A549 treated with AZD9567 at 1 μM for 4 hours (cell line): ENCODE data around the gene C2orf42. TPM values are rescaled to one million over a fixed set of nuclear protein-coding genes. Genes with fewer than 3 reads are reported as not detected.

ENCODE experiments used
- total RNA-seq: library from RNA; stranded (reverse); fragments of 200-300 nt; extraction: Qiagen RNA extraction; gene quantifications from 5 replicates; pipeline ENCODE4 v1.2.3, GENCODE V29; 2022; ENCODE audit not compliant: insufficient read depth

Gene C2orf42
- total RNA-seq: 7.0 to 17.3 TPM (median 7.8 TPM) in 5 replicates

DNA sequence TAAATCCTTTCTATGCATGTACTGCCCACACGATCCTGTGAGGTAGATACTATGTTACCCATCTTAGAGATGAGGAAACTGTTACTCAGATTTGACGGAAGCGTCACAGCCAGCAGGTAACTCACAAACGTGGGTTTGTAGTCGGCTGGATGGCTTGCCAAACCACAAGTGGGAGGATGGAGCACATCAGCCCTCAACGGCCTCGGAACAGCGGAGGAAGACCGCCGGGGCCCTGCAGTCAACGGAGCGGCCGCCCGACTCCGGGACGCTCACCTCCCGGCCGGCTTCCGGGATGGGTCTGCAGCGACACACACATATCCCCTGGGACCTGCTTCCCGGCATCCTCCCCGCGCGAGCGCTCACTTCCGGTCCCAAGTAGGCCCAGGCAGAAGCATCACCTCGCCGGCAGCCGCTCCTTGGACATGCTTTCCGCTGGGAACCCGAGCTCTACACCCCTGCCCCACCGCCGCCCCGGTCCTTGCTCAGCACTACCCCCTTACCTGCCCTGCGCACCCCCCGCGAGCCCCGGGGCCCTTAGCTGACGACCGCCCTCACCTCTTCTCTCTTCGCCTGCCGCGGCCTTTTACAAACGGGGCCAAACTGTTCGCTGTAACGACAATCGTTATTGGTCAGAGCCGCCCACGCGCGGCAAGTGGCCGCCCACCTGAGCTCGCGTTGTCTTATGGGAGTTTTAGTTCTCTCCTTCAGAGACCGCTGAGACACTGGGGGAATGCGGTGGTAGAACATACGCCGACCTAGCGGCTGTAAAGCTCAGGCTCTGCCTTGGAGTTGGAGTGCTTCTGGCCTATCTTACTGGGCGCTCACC is at the start of gene C2orf42:
TSS of gene C2orf42 (minus strand) at position 602 of the 826 bp plus-strand sequence. CDS start 9,034 bp downstream, outside the sequence.

Other genes starting within 250 kb of the C2orf42 start
- gene ASPRV1, start 229.4 kb downstream of the C2orf42 start, total RNA-seq: 0.17 to 0.36 TPM (median 0.23 TPM) in 4 of 5 replicates, not detected in the other
- 374 to 398 TPM (median 391 TPM) in 5 replicates for gene PCBP1, start 103.5 kb downstream of the C2orf42 start, total RNA-seq
- 41.1 to 72.0 TPM (median 44.4 TPM) in 5 replicates for gene TIA1, start 57.6 kb upstream of the C2orf42 start, total RNA-seq
- 36.9 to 60.1 TPM (median 47.5 TPM) in 5 replicates for gene PCYOX1, start 67.1 kb upstream of the C2orf42 start, total RNA-seq
- gene SNRPG, start 102.7 kb upstream of the C2orf42 start, total RNA-seq: 247 to 362 TPM (median 355 TPM) in 5 replicates
- 87.0 to 112 TPM (median 91.1 TPM) in 5 replicates for gene FAM136A, start 111.0 kb upstream of the C2orf42 start, total RNA-seq